ENCODE results near the gene GADD45GIP1.

The GADD45GIP1 gene

DNA sequence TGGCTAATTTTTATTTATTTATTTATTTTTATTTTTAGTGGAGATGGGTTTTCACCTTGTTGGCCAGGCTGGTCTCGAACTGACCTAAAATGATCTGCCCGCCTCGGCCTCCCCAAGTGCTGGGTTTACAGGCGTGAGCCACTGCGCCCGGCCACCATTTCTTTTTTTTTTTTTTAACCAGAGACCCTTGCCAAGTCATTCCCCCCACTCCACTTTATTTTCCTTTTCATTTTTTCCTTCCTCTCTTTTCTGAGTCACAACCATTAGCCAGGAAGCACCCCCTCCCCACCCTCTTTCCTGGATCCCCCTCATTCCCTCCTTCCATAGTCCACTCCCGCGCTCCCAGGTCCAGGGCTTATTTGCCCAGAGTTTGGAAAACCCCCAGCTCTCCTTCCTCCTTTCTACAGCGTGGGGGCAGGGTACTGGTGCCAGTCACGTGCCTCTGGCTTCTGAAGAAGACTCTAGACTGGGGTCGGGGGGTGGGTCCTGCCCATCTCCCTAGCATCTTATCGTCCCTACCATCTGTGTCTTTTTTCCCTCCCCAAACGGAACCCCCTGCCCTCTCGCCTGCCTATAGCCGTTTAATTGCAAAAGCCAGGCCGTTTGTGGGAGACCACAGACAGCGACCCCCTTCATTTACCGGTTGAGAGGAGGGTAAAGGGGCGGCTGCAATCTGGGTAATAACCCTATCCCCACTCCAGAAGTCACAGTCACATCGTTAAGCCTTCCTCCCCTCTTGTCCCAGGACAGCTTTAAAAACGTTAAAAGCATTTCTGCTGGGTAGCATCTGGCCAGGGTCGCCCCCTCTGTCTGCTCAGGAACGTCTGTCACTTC lies 19.7 kb downstream of the GADD45GIP1 start:
- peak overlapping the region; percentile 77 to 96 for H3K27ac ChIP-seq
- no peak for DNase-seq (ENCODE audit: low spot score)
- TF ChIP-seq, protein P1, sequence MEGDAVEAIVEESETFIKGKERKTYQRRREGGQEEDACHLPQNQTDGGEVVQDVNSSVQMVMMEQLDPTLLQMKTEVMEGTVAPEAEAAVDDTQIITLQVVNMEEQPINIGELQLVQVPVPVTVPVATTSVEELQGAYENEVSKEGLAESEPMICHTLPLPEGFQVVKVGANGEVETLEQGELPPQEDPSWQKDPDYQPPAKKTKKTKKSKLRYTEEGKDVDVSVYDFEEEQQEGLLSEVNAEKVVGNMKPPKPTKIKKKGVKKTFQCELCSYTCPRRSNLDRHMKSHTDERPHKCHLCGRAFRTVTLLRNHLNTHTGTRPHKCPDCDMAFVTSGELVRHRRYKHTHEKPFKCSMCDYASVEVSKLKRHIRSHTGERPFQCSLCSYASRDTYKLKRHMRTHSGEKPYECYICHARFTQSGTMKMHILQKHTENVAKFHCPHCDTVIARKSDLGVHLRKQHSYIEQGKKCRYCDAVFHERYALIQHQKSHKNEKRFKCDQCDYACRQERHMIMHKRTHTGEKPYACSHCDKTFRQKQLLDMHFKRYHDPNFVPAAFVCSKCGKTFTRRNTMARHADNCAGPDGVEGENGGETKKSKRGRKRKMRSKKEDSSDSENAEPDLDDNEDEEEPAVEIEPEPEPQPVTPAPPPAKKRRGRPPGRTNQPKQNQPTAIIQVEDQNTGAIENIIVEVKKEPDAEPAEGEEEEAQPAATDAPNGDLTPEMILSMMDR (IDR thresholded peaks at IDR 0.05): no peak
- peak overlapping the region; percentile 94 for H3K4me3 ChIP-seq

DNA sequence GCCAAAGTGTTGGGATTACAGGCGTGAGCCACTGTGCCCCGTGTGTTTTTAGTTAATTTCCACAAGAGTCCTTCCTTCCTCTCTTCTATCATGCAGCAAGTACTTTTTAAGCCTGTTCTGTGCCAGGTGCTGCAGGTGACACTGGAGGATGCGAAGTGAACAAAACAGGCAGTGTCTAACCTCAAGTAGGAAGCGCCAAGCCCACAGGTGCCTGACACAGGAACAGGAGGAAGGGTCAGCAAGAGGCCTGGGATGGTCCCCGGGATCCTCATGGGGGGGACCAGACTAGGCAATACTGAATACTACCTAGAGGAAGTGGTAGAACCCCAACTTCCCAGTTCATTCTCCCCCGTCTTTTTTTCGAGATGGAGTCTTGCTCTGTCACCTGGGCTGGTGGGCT lies 20.4 kb downstream of the GADD45GIP1 start:
- TF ChIP-seq, protein P1 (IDR thresholded peaks at IDR 0.05): no peak
- DNase-seq (ENCODE audit: low spot score): no peak
- Histone ChIP-seq H3K4me3 (no peak overlapping the region), H3K27ac (no peak overlapping the region)

DNA sequence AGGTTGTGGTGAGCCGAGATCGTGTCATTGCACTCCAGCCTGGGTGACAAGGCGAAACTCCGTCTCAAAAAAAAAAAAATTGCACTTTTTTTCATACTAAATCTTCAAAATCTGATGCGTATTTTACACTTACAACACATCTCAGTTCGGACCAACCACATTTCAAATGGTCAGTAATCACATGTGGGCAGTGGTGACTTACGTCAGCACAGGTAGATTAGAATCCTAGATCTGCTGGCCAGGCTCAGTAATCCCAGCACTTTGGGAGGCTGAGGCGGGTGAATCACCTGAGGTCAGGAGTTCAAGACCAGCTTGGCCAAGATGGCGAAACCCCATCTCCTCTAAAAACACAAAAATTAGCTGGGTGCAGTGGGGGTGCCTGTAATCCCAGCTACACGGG lies 22.0 kb downstream of the GADD45GIP1 start:
- DNase-seq (ENCODE audit: low spot score): no peak
- TF ChIP-seq, protein P1 (IDR thresholded peaks at IDR 0.05): no peak
- H3K27ac ChIP-seq: no peak overlapping the region
- H3K4me3 ChIP-seq: no peak overlapping the region

DNA sequence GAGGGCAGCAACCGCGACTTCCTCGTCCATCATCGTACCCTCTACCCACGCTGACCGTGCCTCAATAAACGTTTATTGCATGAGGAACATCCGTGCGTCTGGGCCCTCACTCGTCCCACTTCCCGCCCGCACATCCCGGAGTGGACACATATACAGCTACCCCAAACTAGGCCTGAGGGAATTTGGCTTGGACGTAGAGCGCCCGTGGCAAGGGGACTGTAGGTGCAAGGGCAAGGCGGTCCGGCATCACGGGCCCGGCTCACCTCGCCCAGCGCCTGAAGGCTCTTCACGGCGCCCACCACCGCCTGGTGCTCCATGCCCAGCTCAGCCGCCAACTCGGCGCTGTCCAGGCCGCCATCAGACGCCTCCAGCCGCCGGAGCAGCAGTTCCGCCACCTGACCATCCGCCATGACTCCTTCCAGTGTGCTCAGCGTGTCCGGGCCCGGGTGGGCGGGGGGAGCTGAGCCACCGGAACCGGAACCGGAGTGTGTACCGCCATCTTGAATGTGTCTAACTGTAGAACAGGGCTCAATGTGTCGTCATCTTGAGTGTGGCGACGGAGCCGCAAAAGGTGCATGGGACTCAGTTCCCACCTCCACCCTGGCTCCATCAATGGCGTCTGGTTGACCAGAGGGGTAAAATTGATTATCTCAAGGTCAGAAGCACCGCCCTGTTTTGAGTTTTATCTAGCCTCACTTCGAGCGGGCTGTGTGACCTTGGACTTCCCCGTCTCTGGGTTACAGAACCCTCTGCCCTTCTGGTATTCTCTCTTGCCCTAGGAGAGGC lies 23.5 kb downstream of the GADD45GIP1 start, which contains the start of gene FARSA:
Gene FARSA (minus strand): TSS at position 425 of the 786 bp plus-strand sequence. CDS start 15 bp downstream, at position 410.
- peak within 1 kb of the TSS; percentile 82 to 87 for H3K27ac ChIP-seq
- H3K4me3 ChIP-seq: peak within 1 kb of the TSS; percentile 94
- TF ChIP-seq, protein P1 (IDR thresholded peaks at IDR 0.05): no peak
- peak; percentile 96 for DNase-seq (ENCODE audit: low spot score)

DNA sequence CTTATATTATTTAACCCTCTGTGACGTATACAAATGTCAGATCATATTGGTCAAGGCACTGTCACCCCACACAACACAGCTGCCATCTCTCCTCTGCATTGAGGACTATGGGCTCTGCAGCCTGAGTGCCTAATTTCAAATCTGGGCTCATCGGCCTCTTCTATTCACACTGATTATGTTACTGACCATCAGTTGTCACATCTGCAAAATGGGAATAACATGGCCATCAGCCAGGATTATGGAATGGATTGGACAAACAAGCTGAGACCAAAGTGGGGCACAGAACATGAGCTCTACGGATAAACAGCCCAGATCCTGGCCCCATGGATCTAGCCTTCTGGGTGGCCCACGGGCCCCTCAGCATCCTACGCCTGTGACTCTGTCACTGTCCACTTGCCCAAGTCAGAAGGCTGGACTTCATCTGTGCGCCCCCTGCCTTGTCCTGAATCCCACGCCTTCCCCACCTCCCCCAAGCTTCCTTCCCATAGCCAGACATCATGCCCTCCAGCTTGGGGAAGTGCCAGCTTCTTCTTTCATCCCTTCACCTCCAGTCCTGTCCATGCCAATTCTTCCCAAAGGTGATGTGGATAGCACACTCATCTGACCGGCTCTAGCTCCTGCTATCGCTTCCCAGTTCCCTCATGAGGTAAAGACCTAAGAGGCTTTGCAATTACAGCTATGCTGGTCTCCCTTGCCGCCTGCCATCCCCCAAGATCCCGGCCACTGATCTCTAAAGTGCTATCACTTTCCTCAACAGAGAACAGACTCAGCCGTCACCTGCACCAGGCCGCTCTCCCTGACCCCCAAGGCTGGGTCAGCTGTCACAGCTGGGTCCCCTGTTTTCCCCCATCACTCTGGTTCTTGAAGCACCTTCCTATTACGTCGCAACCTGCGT lies 24.4 kb downstream of the GADD45GIP1 start:
- Histone ChIP-seq H3K27ac (peak overlapping the region; percentile 82 to 87), H3K4me3 (peak overlapping the region; percentile 94)
- TF ChIP-seq, protein P1 (IDR thresholded peaks at IDR 0.05): no peak
- DNase-seq (ENCODE audit: low spot score): no peak

DNA sequence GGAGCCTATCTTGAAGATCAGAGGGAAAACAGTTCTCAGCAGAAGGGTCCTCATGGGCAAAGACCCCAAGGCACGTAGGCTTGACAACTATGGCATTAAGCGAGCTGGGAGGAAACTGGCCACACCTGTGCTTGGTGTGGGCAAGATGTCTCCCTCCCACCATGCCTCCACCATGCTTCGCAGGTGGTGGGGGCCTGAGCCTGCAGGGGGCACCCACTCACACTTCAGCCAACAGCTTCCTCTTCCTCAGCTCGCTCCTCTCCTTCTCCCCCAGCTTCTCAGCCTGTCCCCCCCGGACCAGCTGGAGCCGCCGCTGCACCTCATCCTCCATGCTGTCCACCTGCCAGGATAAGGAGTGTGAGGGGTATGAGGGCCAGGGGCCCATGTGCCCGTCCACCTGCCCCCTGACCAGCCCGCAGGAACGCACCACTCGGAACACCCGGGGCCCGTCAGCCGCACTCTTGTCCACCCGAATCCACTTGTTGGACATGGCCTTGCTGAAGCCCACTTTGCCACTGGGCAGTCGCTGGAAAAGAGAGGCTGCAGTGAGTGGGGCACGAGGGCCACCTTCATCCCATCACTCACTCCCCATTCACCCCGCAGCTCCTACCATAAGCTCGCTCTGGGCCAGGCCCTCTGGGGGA lies 26.9 kb downstream of the GADD45GIP1 start:
- DNase-seq (ENCODE audit: low spot score): no peak
- TF ChIP-seq, protein P1 (IDR thresholded peaks at IDR 0.05): no peak
- H3K27ac ChIP-seq: no peak overlapping the region

More for the DNA sequence above, 26.9 kb downstream of the GADD45GIP1 start:
- H3K4me3 ChIP-seq: no peak overlapping the region
